Heart left ventricle (tissue), 16 donors: ENCODE measurements around the gene KEL. TPM values are rescaled to one million over a fixed set of nuclear protein-coding genes. Genes with fewer than 3 reads are reported as not detected.
"Not testable (repeated sequence)": the region's sequence is repeated elsewhere in the genome, so short reads cannot be mapped to it uniquely, and the experiment has no call there.

Experiments used
- ATAC-seq, 4 donors: fragments of 200-7000 bp; cut with Tn5 transposase; one replicate each; pipeline ENCODE4 v1.9.1; 2020 to 2022; ENCODE audit warnings: moderate library complexity in 4 of 4, mild to moderate bottlenecking in 3 of 4, moderate number of reproducible peaks in 1 of 4
- DNase-seq, 5 donors: peaks; one replicate each; pipeline ENCODE4 v3.0.0-alpha.2; 2020
- H3K27ac ChIP-seq, 12 donors: fragments of 200-600 bp; sonication (generic) in 4 of 12; one replicate each; pipeline versions ENCODE4 v1.5.0 to v1.8.0; 2016 to 2022; ENCODE audit warnings: mild to moderate bottlenecking in 2 of 12
- H3K27me3 ChIP-seq, 9 donors: fragments of 200-600 bp; sonication (generic) in 2 of 9; one replicate each; pipeline versions ENCODE4 v1.5.1 to v1.8.0; 2016 to 2022; ENCODE audit warnings: mild to moderate bottlenecking in 3 of 9
- H3K36me3 ChIP-seq, 9 donors: fragments of 200-600 bp; sonication (generic) in 2 of 9; one replicate each; pipeline versions ENCODE4 v1.5.0 to v1.8.0; 2018 to 2022; ENCODE audit warnings: mild to moderate bottlenecking in 2 of 9
- H3K4me1 ChIP-seq, 12 donors: fragments of 200-600 bp; sonication (generic) in 4 of 12; one replicate each; pipeline versions ENCODE4 v1.5.0 to v1.8.0; 2016 to 2022; ENCODE audit warnings: mild to moderate bottlenecking in 3 of 12
- H3K4me3 ChIP-seq, 12 donors: fragments of 200-600 bp; sonication (generic) in 4 of 12; one replicate each; pipeline versions ENCODE4 v1.5.0 to v1.8.0; 2017 to 2022; ENCODE audit warnings: mild to moderate bottlenecking in 9 of 12, moderate library complexity in 4 of 12
- H3K9me3 ChIP-seq, 12 donors: fragments of 200-600 bp; sonication (generic) in 4 of 12; one replicate each; pipeline versions ENCODE4 v1.5.0 to v1.8.0; 2016 to 2022; ENCODE audit warnings: mild to moderate bottlenecking in 1 of 12
- POLR2A ChIP-seq, 2 donors: fragments of 450-650 bp; IDR thresholded peaks; one replicate each; pipeline ENCODE4 v1.6.1; 2017; ENCODE audit warnings: antibody characterized with exemption in 2 of 2, mild to moderate bottlenecking in 2 of 2, moderate library complexity in 2 of 2
- WGBS, 4 donors: extraction: QIAGEN DNeasy Blood & Tissue Kit in 2 of 4; methylation state at CpG; one replicate each; pipeline versions ENCODE4 v1.1.5 to v1.1.7; 2013 to 2018; 5-methylcytosine and 5-hydroxymethylcytosine counted together
- intact Hi-C, 10 donors: fragments of 100-400 bp; cut with DNase I; formaldehyde crosslinking; loops; one replicate each; pipeline versions ENCODE4 v1.11.1 to v1.14.2; 2022
- polyA plus RNA-seq, 2 donors: library from polyadenylated mRNA; stranded (reverse); fragments of 200-250 nt; gene quantifications; one replicate each; pipeline ENCODE4 v1.2.3, GENCODE V29; 2013
- total RNA-seq, 9 donors: library from RNA; depleted of rRNA in 2 of 9; stranded (reverse); fragments of >200 nt in 2 of 9; fragmentation: NEBNext Ultra II Directional in 3 of 9; extraction: Animal tissue kit (Norgen Biotek cat#: 25700) in 3 of 9; gene quantifications; one replicate each; pipeline versions ENCODE4 v1.1.0 to v1.2.4, GENCODE V29; 2016 to 2023
- TF ChIP-seq, protein P1 (sequence below), 12 donors: fragments of 200-600 bp; sonication (generic) in 4 of 12; IDR thresholded peaks; one replicate each; pipeline versions ENCODE4 v1.5.0 to v1.8.0; 2018 to 2022; ENCODE audit warnings: antibody characterized with exemption in 12 of 12, mild to moderate bottlenecking in 5 of 12
- donor health status: ischemic (EF 13 %, LVEDD 7.1; RV severe dilation, severe dysfunction).
- donor health status: healthy with polysubstance abuse.
- donor health status: DM: no; HTN: yes; CAD: no.
- donor health status: DM: no; HTN: no; CAD: no.
- donor health status: ischemic (EF 25% LVEDD 6.9; RV normal size, moderate dysfunction).
- donor health status: ischemic (EF 25% LVEDD 5.7; RV mildly dilated, moderate dysfunction).
- donor health status: healthy.
- donor health status: DM: yes; HTN: yes; CAD: no.
- donor health status: ischemic (EF 35%, LVEDD 5.7; RV mildly dilated, moderate dysfunction).
- donor health status: nonischemic (EF 11% LVEDD 7.7; RV severe dilation, severe dysfunction).
- donor health status: DM: yes; HTN: yes; CAD: no.
- donor health status: PGD.
- donor health status: ischemic (EF 29% LVEDD 5.4; RV normal size, mild dysfunction).
- donor health status: nonischemic (EF 23%, LVEDD 6.1; RV moderate dilation, normal function).

The KEL gene
- total and polyA plus RNA-seq, 11 donors, result 0.17 to 1.8 (median 0.56) TPM; not detected in 4

DNA sequence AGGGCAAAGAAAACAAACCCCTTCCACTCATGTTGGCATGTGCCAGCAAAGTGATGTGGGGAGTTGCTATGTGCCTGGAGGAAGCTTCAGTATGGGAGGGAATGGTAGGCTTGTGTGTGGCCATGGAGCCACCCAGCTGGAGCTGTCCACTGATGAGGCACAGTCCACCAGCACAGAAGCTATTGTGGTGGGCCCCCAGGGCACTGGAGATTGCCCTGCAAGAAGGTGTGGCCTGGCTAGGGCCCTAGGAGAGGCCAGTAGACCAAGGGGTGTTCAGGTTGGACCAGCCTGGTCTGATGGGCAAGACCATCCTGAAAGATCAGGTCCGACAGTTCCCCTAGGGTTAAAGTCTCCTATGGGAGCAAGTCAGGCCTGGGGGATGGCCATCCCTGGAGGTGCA, 22.1 kb upstream of the KEL start:
- Histone ChIP-seq H3K27me3 (no peaks in the 10 kb centered on the region), H3K36me3 (no peaks in the 10 kb centered on the region), H3K9me3 (peaks cover 0 to 12% (median under 1%) of the 10 kb centered on the region in 12 donors), H3K4me1 (no peaks in the 10 kb centered on the region), H3K4me3 (no peak overlapping the region), H3K27ac (no peak overlapping the region)
- ATAC-seq (no peak), DNase-seq (no peak)
- 88 to 100% (median 96%) methylated on average over 1 of the region's 1 CpG; no CpG with 5 or more reads in 1 of the 4 donors for WGBS, 4 donors
- no peak for TF ChIP-seq POLR2A (IDR thresholded peaks at IDR 0.05)
- TF ChIP-seq, protein P1, sequence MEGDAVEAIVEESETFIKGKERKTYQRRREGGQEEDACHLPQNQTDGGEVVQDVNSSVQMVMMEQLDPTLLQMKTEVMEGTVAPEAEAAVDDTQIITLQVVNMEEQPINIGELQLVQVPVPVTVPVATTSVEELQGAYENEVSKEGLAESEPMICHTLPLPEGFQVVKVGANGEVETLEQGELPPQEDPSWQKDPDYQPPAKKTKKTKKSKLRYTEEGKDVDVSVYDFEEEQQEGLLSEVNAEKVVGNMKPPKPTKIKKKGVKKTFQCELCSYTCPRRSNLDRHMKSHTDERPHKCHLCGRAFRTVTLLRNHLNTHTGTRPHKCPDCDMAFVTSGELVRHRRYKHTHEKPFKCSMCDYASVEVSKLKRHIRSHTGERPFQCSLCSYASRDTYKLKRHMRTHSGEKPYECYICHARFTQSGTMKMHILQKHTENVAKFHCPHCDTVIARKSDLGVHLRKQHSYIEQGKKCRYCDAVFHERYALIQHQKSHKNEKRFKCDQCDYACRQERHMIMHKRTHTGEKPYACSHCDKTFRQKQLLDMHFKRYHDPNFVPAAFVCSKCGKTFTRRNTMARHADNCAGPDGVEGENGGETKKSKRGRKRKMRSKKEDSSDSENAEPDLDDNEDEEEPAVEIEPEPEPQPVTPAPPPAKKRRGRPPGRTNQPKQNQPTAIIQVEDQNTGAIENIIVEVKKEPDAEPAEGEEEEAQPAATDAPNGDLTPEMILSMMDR (IDR thresholded peaks at IDR 0.05), result no peak
- intact Hi-C loops, result no loop called here

DNA sequence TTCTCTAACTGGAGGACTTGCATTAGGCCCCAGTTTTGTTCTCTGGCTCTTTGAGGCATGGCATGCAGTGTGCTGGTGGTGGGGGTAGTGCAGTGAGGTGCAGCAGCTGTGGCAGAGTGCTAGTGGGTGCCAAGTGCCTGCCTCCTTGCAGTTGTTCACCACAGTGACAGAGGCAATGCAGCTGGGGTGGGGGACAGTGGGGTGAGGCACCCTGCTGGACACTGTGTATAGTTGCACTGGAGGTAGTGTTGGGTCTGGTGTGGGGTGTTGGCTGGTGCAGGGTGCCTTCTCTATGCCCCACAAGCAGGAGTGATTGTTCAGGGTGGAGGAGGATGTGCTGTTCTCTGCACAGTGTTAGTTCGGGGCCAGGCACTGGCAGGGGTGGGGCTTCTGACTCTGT, 21.7 kb upstream of the KEL start:
- DNase-seq (no peak), ATAC-seq (no peak)
- no peak overlapping the region for H3K4me3 ChIP-seq
- 60 to 80% (median 79%) methylated on average over 1 of the region's 1 CpG; no CpG with 5 or more reads in 1 of the 4 donors for WGBS, 4 donors
- H3K9me3 ChIP-seq, result peaks cover 0 to 16% (median 2%) of the 10 kb centered on the region in 12 donors
- intact Hi-C loops, result no loop called here
- TF ChIP-seq, protein P1 (IDR thresholded peaks at IDR 0.05), result no peak
- TF ChIP-seq POLR2A (IDR thresholded peaks at IDR 0.05), result no peak
- H3K4me1 ChIP-seq, result no peaks in the 10 kb centered on the region
- no peaks in the 10 kb centered on the region for H3K36me3 ChIP-seq
- no peak overlapping the region for H3K27ac ChIP-seq
- no peaks in the 10 kb centered on the region for H3K27me3 ChIP-seq

DNA sequence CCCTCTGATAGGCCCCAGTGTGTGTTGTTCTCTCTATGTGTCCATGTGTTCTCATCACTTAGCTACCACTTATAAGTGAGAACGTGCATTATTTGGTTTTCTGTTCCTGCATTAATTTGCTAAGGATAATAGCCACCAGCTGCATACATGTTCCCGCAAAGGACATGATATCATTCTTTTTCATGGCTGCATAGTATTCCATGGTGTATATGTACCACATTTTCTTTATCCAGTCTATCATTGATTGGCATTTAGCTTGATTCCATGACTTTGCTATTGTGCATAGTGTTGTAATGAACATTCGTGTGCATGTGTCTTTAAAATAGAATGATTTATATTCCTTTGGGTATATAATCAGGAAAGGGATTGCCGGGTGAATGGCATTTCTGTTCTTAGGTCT, 16.2 kb upstream of the KEL start:
- H3K27me3 ChIP-seq, H3K4me1 ChIP-seq, H3K27ac ChIP-seq, H3K4me3 ChIP-seq, intact Hi-C loops, DNase-seq, ATAC-seq, H3K36me3 ChIP-seq: not testable (repeated sequence)
- WGBS, 4 donors, result 72 to 80% (median 75%) methylated on average over 4 of the region's 4 CpGs
- H3K9me3 ChIP-seq, result peaks cover 0 to 28% (median 2%) of the 10 kb centered on the region in 12 donors

DNA sequence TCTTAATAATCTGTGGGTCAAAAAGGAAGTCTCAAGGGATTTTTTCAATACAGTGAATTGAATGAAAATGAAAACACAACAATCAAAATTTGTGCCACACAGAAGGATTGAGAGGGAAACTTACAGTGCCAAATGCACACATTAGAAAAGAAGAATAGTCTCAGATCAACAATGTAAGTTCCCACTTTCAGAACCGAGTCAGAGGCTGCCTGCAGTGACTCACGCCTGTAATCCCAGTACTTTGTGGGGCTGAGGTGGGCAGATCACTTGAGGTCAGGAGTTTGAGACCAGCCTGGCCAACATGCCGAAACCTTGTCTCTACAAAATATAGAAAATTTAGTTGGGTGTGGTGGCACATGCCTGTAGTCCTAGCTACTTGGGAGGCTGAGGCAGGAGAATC, 12.5 kb upstream of the KEL start:
- H3K27ac ChIP-seq, result no peak overlapping the region
- H3K36me3 ChIP-seq, result no peaks in the 10 kb centered on the region
- no peaks in the 10 kb centered on the region for H3K4me1 ChIP-seq
- H3K27me3 ChIP-seq, result no peaks in the 10 kb centered on the region
- no peak for ATAC-seq
- H3K9me3 ChIP-seq, result peaks cover 0 to 19% (median 2%) of the 10 kb centered on the region in 12 donors
- intact Hi-C loops, result no loop called here
- DNase-seq, result no peak
- TF ChIP-seq, protein P1 (IDR thresholded peaks at IDR 0.05), result no peak
- TF ChIP-seq POLR2A (IDR thresholded peaks at IDR 0.05), result no peak
- WGBS, 4 donors, result 71 to 88% (median 85%) methylated on average over 3 of the region's 3 CpGs
- H3K4me3 ChIP-seq, result no peak overlapping the region

DNA sequence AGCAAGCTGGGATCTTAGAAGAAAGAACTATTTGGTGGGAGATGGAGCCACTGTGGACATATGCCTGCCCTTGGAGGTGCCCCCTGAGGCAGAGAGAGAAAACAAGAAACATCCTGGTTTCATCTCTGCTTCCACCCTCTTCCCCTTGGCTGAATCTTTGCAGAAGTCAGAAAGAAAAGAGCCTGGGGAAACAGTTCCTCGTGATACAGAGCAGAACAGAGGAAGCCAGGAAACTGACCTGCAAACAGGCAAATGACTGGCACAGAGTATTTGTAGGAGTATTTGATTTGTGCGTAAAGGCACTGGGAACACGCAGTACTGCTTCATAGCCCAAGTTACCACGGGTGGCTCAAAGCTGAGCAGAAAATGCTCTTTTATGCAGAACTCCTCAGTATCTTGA, 7.0 kb upstream of the KEL start:
- no peak for ATAC-seq
- H3K36me3 ChIP-seq, result no peaks in the 10 kb centered on the region
- no peak for DNase-seq
- H3K27ac ChIP-seq, result no peak overlapping the region
- peaks cover 0 to 12% (median 0%) of the 10 kb centered on the region in 9 donors for H3K27me3 ChIP-seq
- WGBS, 4 donors, result 61 to 70% (median 66%) methylated on average over 4 of the region's 4 CpGs
- H3K4me3 ChIP-seq, result no peak overlapping the region
- TF ChIP-seq, protein P1 (IDR thresholded peaks at IDR 0.05), result no peak
- no peak for TF ChIP-seq POLR2A (IDR thresholded peaks at IDR 0.05)
- H3K9me3 ChIP-seq, result peaks cover 0 to 3% (median 0%) of the 10 kb centered on the region in 12 donors
- H3K4me1 ChIP-seq, result peaks cover 0 to 5% (median 0%) of the 10 kb centered on the region in 12 donors
- intact Hi-C loops, result no loop called here
